H1 (cell line): ENCODE results near the gene FCAMR. TPM values are rescaled to one million over a fixed set of nuclear protein-coding genes. Genes with fewer than 3 reads are reported as not detected.
A peak's percentile ranks its signal among the peaks of the same experiment; 100 is the strongest.

Source experiments
- CTCF ChIA-PET: fragments of 300-600 bp; sonication (Branson Sonifier 250); formaldehyde crosslinking; loops from one replicate; lab custom pipeline; 2021; ENCODE audit not compliant: partially characterized antibody; lab: Charles Lee
- POLR2A ChIA-PET: fragments of 300-600 bp; sonication (Branson Sonifier 250); formaldehyde crosslinking; loops from one replicate; lab custom pipeline; 2021; ENCODE audit warnings: inconsistent platforms; ENCODE audit not compliant: partially characterized antibody; lab: Charles Lee
- DNase-seq, 2 experiments: peaks; one replicate each; pipeline versions ENCODE4 v3.0.0 to v3.0.0-alpha.2; 2010 to 2022; ENCODE audit warnings: low spot score in 2 of 2, low read depth in 1 of 2, mixed read lengths in 1 of 2
- FAIRE-seq: peaks from 2 replicates; lab custom pipeline; 2011; peaks lifted over from hg19 to GRCh38; lab: Jason Lieb, UNC
- H2AFZ ChIP-seq: 2 replicates; pipeline ENCODE4 v1.8.1; 2012; ENCODE audit warnings: low read length, inconsistent platforms
- H2AK5ac ChIP-seq: 2 replicates; pipeline ENCODE4 v1.6.1; 2013; ENCODE audit warnings: low read depth, low read length
- H2BK120ac ChIP-seq: replicated peaks from 2 replicates; pipeline ENCODE3; 2013; ENCODE audit warnings: low read depth, low read length, inconsistent platforms
- H2BK12ac ChIP-seq: 2 replicates; pipeline ENCODE4 v1.6.1; 2013; ENCODE audit warnings: low read depth, low read length
- H2BK15ac ChIP-seq: 2 replicates; pipeline ENCODE4 v1.6.1; 2013; ENCODE audit warnings: low read length
- H2BK20ac ChIP-seq: 2 replicates; pipeline ENCODE4 v1.6.1; 2013; ENCODE audit warnings: low read length
- H2BK5ac ChIP-seq: 2 replicates; pipeline ENCODE4 v1.6.1; 2013; ENCODE audit warnings: low read depth, low read length
- H3K14ac ChIP-seq: 2 replicates; pipeline ENCODE4 v1.6.1; 2013; ENCODE audit warnings: inconsistent platforms; ENCODE audit not compliant: insufficient read length
- H3K18ac ChIP-seq: 2 replicates; pipeline ENCODE4 v1.6.1; 2013; ENCODE audit warnings: low read length; ENCODE audit errors: extremely low read depth
- H3K23ac ChIP-seq: 2 replicates; pipeline ENCODE4 v1.6.1; 2013; ENCODE audit warnings: inconsistent platforms; ENCODE audit not compliant: insufficient read length
- H3K23me2 ChIP-seq: 2 replicates; pipeline ENCODE4 v1.6.1; 2013; ENCODE audit warnings: low read depth, low read length
- H3K27ac ChIP-seq: 2 replicates; pipeline ENCODE4 v1.6.1; 2011; ENCODE audit warnings: low read depth, low read length, inconsistent platforms
- H3K27me3 ChIP-seq, 4 experiments: replicated peaks in 1 of 4; 1 replicate in 1 of 4; 2 replicates in 3 of 4; pipeline versions ENCODE4 v1.6.1 to v1.8.1; 2011 to 2013; ENCODE audit warnings: low read length in 3 of 4, mild to moderate bottlenecking in 3 of 4, inconsistent platforms in 2 of 4, mixed read lengths in 2 of 4, moderate library complexity in 1 of 4; ENCODE audit not compliant: control insufficient read depth in 3 of 4, insufficient read depth in 3 of 4; ENCODE audit errors: extremely low read depth in 1 of 4
- H3K36me3 ChIP-seq, 4 experiments: 2 replicates each; pipeline versions ENCODE4 v1.6.1 to v1.8.1; 2011 to 2013; ENCODE audit warnings: mild to moderate bottlenecking in 4 of 4, low read length in 3 of 4, moderate library complexity in 2 of 4, control low read depth in 1 of 4, inconsistent platforms in 1 of 4; ENCODE audit not compliant: insufficient read depth in 4 of 4, control insufficient read depth in 2 of 4
- H3K4ac ChIP-seq: replicated peaks from 2 replicates; pipeline ENCODE3; 2013; ENCODE audit warnings: low read length, low read depth, mixed read lengths, inconsistent platforms; ENCODE audit not compliant: insufficient read length
- H3K4me1 ChIP-seq, 4 experiments: replicated peaks in 1 of 4; 1 replicate in 1 of 4; 2 replicates in 3 of 4; pipeline versions ENCODE4 v1.6.1 to v1.8.1; 2011 to 2013; ENCODE audit warnings: low read length in 3 of 4, inconsistent platforms in 2 of 4, mixed read lengths in 1 of 4; ENCODE audit not compliant: insufficient read depth in 4 of 4, control insufficient read depth in 3 of 4
- H3K4me2 ChIP-seq, 2 experiments: 2 replicates each; pipeline versions ENCODE4 v1.6.1 to v1.8.1; 2011 to 2013; ENCODE audit warnings: low read depth in 2 of 2, low read length in 2 of 2, control low read depth in 1 of 2, inconsistent platforms in 1 of 2, mild to moderate bottlenecking in 1 of 2; ENCODE audit not compliant: insufficient read depth in 1 of 2
- H3K4me3 ChIP-seq, 4 experiments: fragments of 200-600, 300-600 bp in 1 of 4; sonication (generic), shearing (Covaris generic), sonication (Bioruptor Twin) in 1 of 4; 2 replicates each; pipeline versions ENCODE4 v1.5.1 to v1.8.1; 2011 to 2016; ENCODE audit warnings: low read length in 4 of 4, low read depth in 3 of 4, control low read depth in 2 of 4, inconsistent platforms in 2 of 4, mild to moderate bottlenecking in 2 of 4, mixed read lengths in 1 of 4, moderate library complexity in 1 of 4; ENCODE audit not compliant: insufficient read depth in 2 of 4; ENCODE audit errors: extremely low read depth in 1 of 4
- H3K56ac ChIP-seq: replicated peaks from 2 replicates; pipeline ENCODE3; 2013; ENCODE audit warnings: low read depth, mild to moderate bottlenecking, mixed read lengths, low read length, inconsistent platforms; ENCODE audit not compliant: insufficient read length
- H3K79me1 ChIP-seq: 2 replicates; pipeline ENCODE4 v1.6.1; 2013; ENCODE audit warnings: low read depth, low read length, control low read depth
- H3K79me2 ChIP-seq, 2 experiments: 2 replicates each; pipeline versions ENCODE4 v1.6.1 to v1.8.1; 2012 to 2013; ENCODE audit warnings: low read length in 2 of 2, mild to moderate bottlenecking in 2 of 2, inconsistent platforms in 1 of 2; ENCODE audit not compliant: insufficient read depth in 2 of 2, control insufficient read depth in 1 of 2
- H3K9ac ChIP-seq, 4 experiments: replicated peaks in 1 of 4; 1 replicate in 1 of 4; 2 replicates in 3 of 4; pipeline versions ENCODE4 v1.6.1 to v1.8.1; 2011 to 2013; ENCODE audit warnings: low read depth in 3 of 4, low read length in 3 of 4, control low read depth in 2 of 4, mild to moderate bottlenecking in 2 of 4, moderate library complexity in 2 of 4, inconsistent platforms in 1 of 4; ENCODE audit errors: extremely low read depth in 1 of 4
- H3K9me3 ChIP-seq, 2 experiments: 2 replicates each; pipeline versions ENCODE4 v1.6.1 to v1.8.1; 2012 to 2013; ENCODE audit warnings: mild to moderate bottlenecking in 2 of 2, moderate library complexity in 2 of 2, control low read depth in 1 of 2, inconsistent platforms in 1 of 2, low read depth in 1 of 2, low read length in 1 of 2, mixed read lengths in 1 of 2; ENCODE audit not compliant: insufficient read depth in 2 of 2
- H4K20me1 ChIP-seq, 2 experiments: replicated peaks in 1 of 2; 2 replicates each; pipeline versions ENCODE3 to v1.8.1; 2011 to 2013; ENCODE audit warnings: inconsistent platforms in 2 of 2, low read length in 2 of 2, mild to moderate bottlenecking in 1 of 2; ENCODE audit not compliant: insufficient read depth in 2 of 2, control insufficient read depth in 1 of 2
- H4K5ac ChIP-seq: 2 replicates; pipeline ENCODE4 v1.6.1; 2013; ENCODE audit warnings: low read length, low read depth, mixed read lengths, inconsistent platforms; ENCODE audit not compliant: insufficient read length
- H4K8ac ChIP-seq: 2 replicates; pipeline ENCODE4 v1.8.0; 2013; ENCODE audit warnings: mild to moderate bottlenecking, moderate library complexity, low read length, inconsistent platforms; ENCODE audit not compliant: insufficient read depth; ENCODE audit errors: extremely low read depth
- H4K91ac ChIP-seq: replicated peaks from 2 replicates; pipeline ENCODE3; 2013; ENCODE audit warnings: low read length, mixed read lengths, inconsistent platforms; ENCODE audit not compliant: insufficient read length
- CREB1 ChIP-seq: IDR thresholded peaks from 2 replicates; pipeline ENCODE4 v1.6.1; 2012; ENCODE audit warnings: inconsistent platforms
- E2F6 ChIP-seq: IDR thresholded peaks from 2 replicates; pipeline ENCODE4 v1.6.1; 2012; ENCODE audit warnings: inconsistent platforms
- JUN ChIP-seq: IDR thresholded peaks from 2 replicates; pipeline ENCODE4 v1.6.1; 2011; ENCODE audit warnings: low read depth, mild to moderate bottlenecking, improper control_type of control experiment, low read length
- SUZ12 ChIP-seq: fragments of 200-600 bp; sonication (generic); IDR thresholded peaks from 2 replicates; pipeline ENCODE4 v1.6.1; 2012; ENCODE audit warnings: mild to moderate bottlenecking, inconsistent platforms, low read length, moderate library complexity, mixed read lengths
- WGBS, 2 experiments: shearing (Covaris generic) in 1 of 2; methylation state at CpG; one replicate each; pipeline versions ENCODE4 v1.1.6 to v1.1.7; 2013 to 2015; ENCODE audit warnings: low lambda C conversion rate in 2 of 2, mixed read lengths in 2 of 2, inconsistent platforms in 1 of 2, low coverage in 1 of 2, missing lambda C conversion rate in 1 of 2; ENCODE audit not compliant: insufficient replicate concordance in 2 of 2, insufficient coverage in 1 of 2, insufficient read length in 1 of 2; ENCODE audit errors: extremely low coverage in 1 of 2, missing lambda C conversion rate in 1 of 2; 5-methylcytosine and 5-hydroxymethylcytosine counted together
- polyA plus RNA-seq, 7 experiments: library from polyadenylated mRNA; depleted of rRNA in 3 of 7; stranded (reverse) in 5 of 7; unstranded in 2 of 7; fragments of >200 nt in 5 of 7; fragments of 200-250 nt in 2 of 7; gene quantifications; 1 replicate in 5 of 7; 2 replicates in 1 of 7; 4 replicates in 1 of 7; pipeline versions ENCODE4 v1.2.1 to v1.2.3, GENCODE V29; 2011 to 2013; ENCODE audit warnings: missing spikeins in 2 of 7, mixed read lengths in 2 of 7
- total RNA-seq: library from RNA; stranded (reverse); fragmentation: NEBNext Ultra II Directional; extraction: Animal tissue kit (Norgen Biotek cat#: 25700); gene quantifications from 2 replicates; pipeline ENCODE4 v1.2.1, GENCODE V29; 2021

The FCAMR gene
- total and polyA plus RNA-seq, 2 of the 8 experiments (the other 6 are each of a cell fraction or from before 2014, with no cell fraction given): not detected

DNA sequence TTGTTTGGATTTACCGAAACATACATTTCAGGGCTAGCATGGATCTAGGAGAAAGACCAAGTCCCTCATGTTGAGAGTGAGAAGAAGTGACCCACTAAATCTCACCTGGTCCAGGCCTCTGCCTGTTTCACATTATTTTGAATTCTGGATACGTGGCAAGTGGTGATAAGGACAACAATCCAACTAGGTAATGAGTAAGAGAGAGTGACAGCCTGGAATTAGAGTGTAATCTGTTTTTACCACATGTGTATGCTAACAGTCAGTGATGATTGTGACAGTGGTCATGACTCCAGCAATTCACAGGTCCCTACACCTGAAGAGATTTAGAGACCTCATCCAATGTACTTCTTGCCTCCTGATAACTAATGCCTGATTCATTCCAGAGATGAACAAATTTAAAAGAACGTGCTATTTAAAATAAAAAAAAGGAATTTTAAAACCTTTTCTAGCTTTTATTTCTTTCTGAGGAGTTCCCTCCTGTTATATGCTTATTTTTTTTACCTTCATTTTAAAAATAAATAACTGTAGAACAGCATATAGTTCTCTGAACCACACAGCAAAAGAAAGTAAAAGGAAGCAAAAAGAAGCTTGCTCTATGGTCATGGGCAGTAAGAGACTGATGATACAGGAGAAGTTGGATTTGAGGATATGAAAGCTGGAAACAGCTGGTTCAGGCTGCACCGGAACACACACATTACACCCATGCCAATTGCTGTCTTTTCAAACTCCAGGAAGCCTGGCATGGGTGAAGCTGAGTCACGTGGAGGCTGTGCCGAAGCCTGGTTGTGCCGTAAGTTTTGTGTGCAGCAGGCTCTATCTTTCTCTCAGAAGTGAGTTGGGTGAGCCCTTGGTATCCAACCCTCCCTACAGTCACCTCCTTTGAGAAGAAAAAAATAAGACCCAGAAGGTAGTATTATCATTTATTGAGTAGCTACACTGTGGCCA, 47.6 kb upstream of the FCAMR start:
- no peak for FAIRE-seq
- Histone ChIP-seq H2AFZ (no peak overlapping the region), H2BK15ac (no peak overlapping the region), H3K23ac (no peak overlapping the region), H4K5ac (no peak overlapping the region), H4K8ac (no peak overlapping the region), H3K4ac (peak overlapping the region; percentile 58), H2BK120ac (no peak overlapping the region), H3K79me1 (no peaks in the 10 kb centered on the region), H4K91ac (no peak overlapping the region), H3K36me3 (no peaks in the 10 kb centered on the region; a peak in 1 of 8 replicates), H3K23me2 (no peaks in the 10 kb centered on the region), H3K18ac (no peak overlapping the region), H3K4me2 (no peak overlapping the region), H3K27ac (no peak overlapping the region), H3K4me1 (no peaks in the 10 kb centered on the region), H2BK5ac (no peak overlapping the region), H2BK12ac (no peak overlapping the region), H3K9ac (no peak overlapping the region), H3K4me3 (no peak overlapping the region), H3K56ac (no peak overlapping the region), H2AK5ac (no peak overlapping the region), H2BK20ac (no peak overlapping the region), H3K27me3 (no peaks in the 10 kb centered on the region), H3K14ac (no peak overlapping the region), H4K20me1 (no peaks in the 10 kb centered on the region), H3K79me2 (no peaks in the 10 kb centered on the region), H3K9me3 (no peaks in the 10 kb centered on the region)
- CTCF ChIA-PET: interaction anchor here (0.8 to 10.5 kb wide), 3 partner anchors 10 to 384 kb away, joined by 3 to 122 read pairs (median 3); no protein-coding TSS in a partner anchor
- DNase-seq: no peak
- no peak for TF ChIP-seq CREB1
- TF ChIP-seq JUN: no peak
- TF ChIP-seq E2F6: no peak
- no peak for TF ChIP-seq SUZ12
- 87% methylated on average over 7 of the region's 7 CpGs; no CpG with 5 or more reads in 1 of the 2 experiments for WGBS, 2 experiments
- POLR2A ChIA-PET: no interaction called here
